Kidney glomerular epithelial cell (primary cell): ENCODE results near the gene LCE1D.

ENCODE experiments used
- DNase-seq: peaks from one replicate; lab custom pipeline; 2025; lab: John Stamatoyannopoulos, UW

LCE1D gene

GRCh38 chr1:152817309-152817708 lies 20.8 kb downstream of the LCE1D start:
- no peak for DNase-seq

- no peak for DNase-seq
Measured at GRCh38 chr1:152823294-152823693, 26.8 kb downstream of the LCE1D start.

GRCh38 chr1:152824964-152825363 lies 28.4 kb downstream of the LCE1D start:
- DNase-seq = no peak

GRCh38 chr1:152827173-152827572 lies 30.7 kb downstream of the LCE1D start, which contains the start of gene LCE1A:
Gene LCE1A, plus strand, starts transcription at chr1:152827473. Its CDS starts 0 bp downstream, at chr1:152827473.
- no peak for DNase-seq

- DNase-seq = no peak
Measured at GRCh38 chr1:152836870-152837269, 40.3 kb downstream of the LCE1D start.

- no peak for DNase-seq
Measured at GRCh38 chr1:152842556-152842955, 46.0 kb downstream of the LCE1D start, which contains the start of gene LCE6A. Gene LCE6A, plus strand, starts transcription at chr1:152842856. Its CDS starts 665 bp downstream, at chr1:152843521.
